VCaP (cell line): Measurements from ENCODE around the gene DRAXIN.

Experiments
- H3K27ac ChIP-seq: fragments of 450-650 bp; 2 replicates; pipeline ENCODE4 v1.5.1; 2017
- TF ChIP-seq, protein P1 (sequence below): fragments of 450-650 bp; conservative IDR thresholded peaks from 2 replicates; pipeline ENCODE4 v1.5.1; 2017; ENCODE audit warnings: mild to moderate bottlenecking, moderate library complexity

Gene DRAXIN

GRCh38 chr1:11700601-11701467 is 9.3 kb downstream of the DRAXIN start:
- H3K27ac ChIP-seq = 0 out of 2 replicates have a peak overlapping the region, but pooled peaks have one; percentile 16

GRCh38 chr1:11701551-11701961 is 10.0 kb downstream of the DRAXIN start:
- 0 out of 2 replicates have a peak overlapping the region, but pooled peaks have one; percentile 16 for H3K27ac ChIP-seq
- TF ChIP-seq, protein P1, sequence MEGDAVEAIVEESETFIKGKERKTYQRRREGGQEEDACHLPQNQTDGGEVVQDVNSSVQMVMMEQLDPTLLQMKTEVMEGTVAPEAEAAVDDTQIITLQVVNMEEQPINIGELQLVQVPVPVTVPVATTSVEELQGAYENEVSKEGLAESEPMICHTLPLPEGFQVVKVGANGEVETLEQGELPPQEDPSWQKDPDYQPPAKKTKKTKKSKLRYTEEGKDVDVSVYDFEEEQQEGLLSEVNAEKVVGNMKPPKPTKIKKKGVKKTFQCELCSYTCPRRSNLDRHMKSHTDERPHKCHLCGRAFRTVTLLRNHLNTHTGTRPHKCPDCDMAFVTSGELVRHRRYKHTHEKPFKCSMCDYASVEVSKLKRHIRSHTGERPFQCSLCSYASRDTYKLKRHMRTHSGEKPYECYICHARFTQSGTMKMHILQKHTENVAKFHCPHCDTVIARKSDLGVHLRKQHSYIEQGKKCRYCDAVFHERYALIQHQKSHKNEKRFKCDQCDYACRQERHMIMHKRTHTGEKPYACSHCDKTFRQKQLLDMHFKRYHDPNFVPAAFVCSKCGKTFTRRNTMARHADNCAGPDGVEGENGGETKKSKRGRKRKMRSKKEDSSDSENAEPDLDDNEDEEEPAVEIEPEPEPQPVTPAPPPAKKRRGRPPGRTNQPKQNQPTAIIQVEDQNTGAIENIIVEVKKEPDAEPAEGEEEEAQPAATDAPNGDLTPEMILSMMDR = no peak

More at GRCh38 chr1:11700601-11701467, 9.3 kb downstream of the DRAXIN start:
- TF ChIP-seq, protein P1 = no peak

- TF ChIP-seq, protein P1 = no peak
- no peak overlapping the region for H3K27ac ChIP-seq
These were observed 10.7 kb downstream of the DRAXIN start for GRCh38 chr1:11701981-11702803.

DNA sequence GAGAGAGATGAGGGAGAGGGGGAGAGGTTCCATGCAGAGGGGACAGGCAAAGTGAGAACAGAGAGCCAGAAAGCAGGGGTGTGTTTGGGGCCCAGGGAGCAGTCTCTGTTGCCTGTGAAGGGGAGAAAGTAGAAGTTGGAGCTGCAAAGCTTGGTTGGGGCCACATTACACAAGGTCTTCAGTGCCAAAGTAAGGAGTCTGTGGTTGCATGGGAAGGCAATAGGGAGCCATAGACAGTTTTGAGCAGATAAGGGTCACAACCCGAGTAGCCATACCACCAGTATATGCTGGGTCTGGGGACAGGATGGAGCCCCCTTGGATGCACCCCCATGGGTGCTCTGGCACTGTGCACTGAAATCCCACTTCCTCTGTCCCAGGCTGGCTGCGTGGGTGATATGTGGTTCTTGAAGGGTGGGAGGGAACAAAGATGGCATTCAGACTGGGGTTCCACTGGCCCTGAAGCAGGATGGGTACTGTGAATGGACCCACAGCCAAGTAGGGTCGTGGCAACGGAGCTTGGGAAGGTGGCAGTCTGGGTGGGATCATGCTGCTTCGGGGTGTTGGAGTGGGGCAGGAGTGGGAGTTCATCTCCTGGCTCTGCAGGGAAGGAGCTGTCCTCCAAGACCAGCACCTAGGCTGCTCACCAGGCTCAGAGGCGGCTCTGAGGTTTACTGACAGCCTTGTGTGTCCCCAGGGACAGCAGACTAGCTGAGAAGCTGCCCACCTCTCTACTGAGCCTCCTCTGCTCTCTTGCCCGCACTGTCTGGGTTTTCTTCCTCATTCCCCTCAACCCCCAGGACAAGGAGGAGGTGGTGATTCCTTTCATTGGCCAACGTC is 12.1 kb downstream of the DRAXIN start:
- TF ChIP-seq, protein P1 = no peak
- no peak overlapping the region for H3K27ac ChIP-seq

GRCh38 chr1:11704194-11704529 is 12.7 kb downstream of the DRAXIN start:
- TF ChIP-seq, protein P1 = no peak
- H3K27ac ChIP-seq = no peak overlapping the region

DNA sequence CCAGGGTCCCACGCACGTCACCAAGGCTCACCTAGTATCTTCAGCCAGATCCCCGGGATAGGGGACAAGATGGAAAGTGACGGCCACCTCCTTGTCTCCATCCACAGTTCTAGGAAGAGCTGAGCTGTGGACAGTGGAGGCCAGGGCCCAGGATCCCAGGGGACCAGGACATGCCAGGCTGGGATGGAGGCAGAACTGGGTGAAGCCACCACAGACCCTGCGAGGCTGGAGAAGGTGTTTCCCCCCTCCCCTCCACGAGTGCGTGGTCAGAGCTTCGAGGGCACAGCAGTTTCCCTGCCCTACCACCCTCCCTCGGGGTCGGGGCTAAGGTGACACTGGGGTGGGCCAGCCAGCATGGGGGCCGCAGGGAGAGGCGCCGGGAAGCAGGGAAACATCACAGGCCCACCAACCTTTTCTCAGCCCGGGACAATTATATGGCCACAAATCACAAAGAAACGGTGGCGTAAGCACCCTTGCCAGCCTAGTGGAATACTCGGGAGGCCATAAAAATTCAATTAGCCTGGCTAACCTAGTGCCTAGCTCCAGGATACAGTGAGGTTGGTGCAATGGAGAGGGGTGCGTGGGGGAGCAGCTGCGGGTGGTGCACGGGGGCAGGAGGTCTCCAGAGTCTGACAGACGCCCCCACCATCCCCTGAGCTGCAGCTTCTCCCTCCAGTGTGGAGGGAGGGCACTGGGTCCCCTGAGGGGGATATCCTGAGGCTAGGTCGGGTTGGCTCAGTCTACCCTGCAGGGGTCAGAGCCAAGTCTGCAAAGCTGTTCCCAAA is 13.4 kb downstream of the DRAXIN start:
- TF ChIP-seq, protein P1 = no peak
- H3K27ac ChIP-seq = no peak overlapping the region
